Adrenal gland (tissue), 12 donors: ENCODE measurements around the gene SLC2A13. TPM values are rescaled to one million over a fixed set of nuclear protein-coding genes. Genes with fewer than 3 reads are reported as not detected.

ENCODE experiments used
- DNase-seq, 7 donors: peaks; one replicate each; pipeline ENCODE4 v3.0.0-alpha.2; 2019 to 2020
- H3K27ac ChIP-seq, 5 donors: fragments of 200-600 bp; sonication (generic) in 4 of 5; 1 replicate in 3 of 5; 2 replicates in 2 of 5; pipeline versions ENCODE4 v1.5.1 to v1.8.0; 2016 to 2020; ENCODE audit warnings: mild to moderate bottlenecking in 1 of 5
- H3K27me3 ChIP-seq: fragments of 200-600 bp; 2 replicates; pipeline ENCODE4 v1.8.0; 2021
- H3K36me3 ChIP-seq, 2 donors: fragments of 200-600 bp; replicated peaks in 1 of 2; 1 replicate in 1 of 2; 2 replicates in 1 of 2; pipeline versions ENCODE4 v1.5.1 to v1.8.0; 2018 to 2022
- H3K4me1 ChIP-seq, 2 donors: fragments of 200-600 bp; replicated peaks in 1 of 2; 1 replicate in 1 of 2; 2 replicates in 1 of 2; pipeline versions ENCODE4 v1.5.1 to v1.8.0; 2018 to 2021
- H3K4me3 ChIP-seq, 4 donors: fragments of 200-600 bp; sonication (generic) in 3 of 4; one replicate each; pipeline ENCODE4 v1.5.1; 2016 to 2018
- H3K9me3 ChIP-seq, 3 donors: fragments of 200-600 bp; sonication (generic) in 1 of 3; replicated peaks in 1 of 3; 1 replicate in 2 of 3; 2 replicates in 1 of 3; pipeline versions ENCODE4 v1.5.1 to v1.8.0; 2016 to 2021
- POLR2A ChIP-seq, 2 donors: fragments of 450-650 bp; IDR thresholded peaks; one replicate each; pipeline ENCODE4 v1.6.1; 2017; ENCODE audit warnings: antibody characterized with exemption in 2 of 2, mild to moderate bottlenecking in 2 of 2, moderate library complexity in 1 of 2
- WGBS, 4 donors: extraction: QIAGEN DNeasy Blood & Tissue Kit in 2 of 4; methylation state at CpG; one replicate each; pipeline versions ENCODE4 v1.1.5 to v1.1.7; 2013 to 2017; 5-methylcytosine and 5-hydroxymethylcytosine counted together
- intact Hi-C, 2 donors: fragments of 100-400 bp; cut with DNase I; formaldehyde crosslinking; loops; one replicate each; pipeline versions ENCODE4 v1.14.1 to v1.15.0; 2022 to 2023
- polyA plus RNA-seq, 3 donors: library from polyadenylated mRNA; stranded (reverse); fragments of 200-250 nt in 2 of 3; fragments of 350-450 nt in 1 of 3; fragmentation: Illumina TruSeq in 1 of 3; extraction: RNeasy Lipid Tissue Mini Kit (QIAGEN cat#74804) in 1 of 3; gene quantifications; one replicate each; pipeline ENCODE4 v1.2.3, GENCODE V29; 2013 to 2014
- total RNA-seq, 9 donors: library from RNA; depleted of rRNA in 4 of 9; stranded (reverse); fragments of >200 nt in 4 of 9; fragments of 120-200 nt in 1 of 9; fragmentation: NEBNext Ultra II Directional in 1 of 9; extraction: Animal tissue kit (Norgen Biotek cat#: 25700) in 1 of 9; gene quantifications; one replicate each; pipeline versions ENCODE4 v1.1.0 to v1.2.4, GENCODE V29; 2013 to 2023
- TF ChIP-seq, protein P1 (sequence below), 6 experiments: fragments of 450-650 bp in 4 of 6; fragments of 200-600 bp in 2 of 6; sonication (generic) in 1 of 6; IDR thresholded peaks; 1 replicate in 5 of 6; 2 replicates in 1 of 6; pipeline versions ENCODE4 v1.5.1 to v1.8.0; 2016 to 2021; ENCODE audit warnings: antibody characterized with exemption in 6 of 6, mild to moderate bottlenecking in 2 of 6, moderate library complexity in 1 of 6
- donor health status: healthy with polysubstance abuse.
- donor health status: Bipolar disorder and iron deficiency.
- donor health status: DM: yes; HTN: yes; CAD: no.
- donor health status: DM: no; HTN: no; CAD: no.
- donor health status: DM: no; HTN: no; CAD: no.
- donor health status: DM: yes; HTN: yes; CAD: no.

SLC2A13 gene
- total and polyA plus RNA-seq, 12 donors: 3.5 to 49.1 (median 27.0) TPM

DNA sequence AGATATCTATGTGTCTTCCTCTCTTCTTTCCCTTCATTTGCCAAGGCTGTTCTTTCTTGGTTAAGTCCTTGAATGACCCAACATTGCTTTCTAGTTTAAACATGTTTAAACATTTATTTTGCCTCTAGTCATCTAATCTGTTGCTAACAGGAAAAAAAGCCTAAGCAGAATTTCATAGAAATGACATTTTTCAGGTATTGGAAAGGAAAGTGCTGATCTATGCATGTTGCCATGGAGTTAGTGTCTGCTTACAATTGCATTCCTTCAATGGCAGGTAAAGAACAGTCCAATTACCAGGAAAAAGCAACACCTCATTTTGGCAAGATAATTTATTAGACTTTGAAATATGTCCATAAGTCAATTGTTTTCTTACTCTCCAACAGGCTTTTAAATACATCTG is 21.5 kb upstream of the SLC2A13 start:
- no peaks in the 10 kb centered on the region for H3K4me1 ChIP-seq
- no peak overlapping the region for H3K4me3 ChIP-seq
- no peak for TF ChIP-seq POLR2A (IDR thresholded peaks at IDR 0.05)
- TF ChIP-seq, protein P1, sequence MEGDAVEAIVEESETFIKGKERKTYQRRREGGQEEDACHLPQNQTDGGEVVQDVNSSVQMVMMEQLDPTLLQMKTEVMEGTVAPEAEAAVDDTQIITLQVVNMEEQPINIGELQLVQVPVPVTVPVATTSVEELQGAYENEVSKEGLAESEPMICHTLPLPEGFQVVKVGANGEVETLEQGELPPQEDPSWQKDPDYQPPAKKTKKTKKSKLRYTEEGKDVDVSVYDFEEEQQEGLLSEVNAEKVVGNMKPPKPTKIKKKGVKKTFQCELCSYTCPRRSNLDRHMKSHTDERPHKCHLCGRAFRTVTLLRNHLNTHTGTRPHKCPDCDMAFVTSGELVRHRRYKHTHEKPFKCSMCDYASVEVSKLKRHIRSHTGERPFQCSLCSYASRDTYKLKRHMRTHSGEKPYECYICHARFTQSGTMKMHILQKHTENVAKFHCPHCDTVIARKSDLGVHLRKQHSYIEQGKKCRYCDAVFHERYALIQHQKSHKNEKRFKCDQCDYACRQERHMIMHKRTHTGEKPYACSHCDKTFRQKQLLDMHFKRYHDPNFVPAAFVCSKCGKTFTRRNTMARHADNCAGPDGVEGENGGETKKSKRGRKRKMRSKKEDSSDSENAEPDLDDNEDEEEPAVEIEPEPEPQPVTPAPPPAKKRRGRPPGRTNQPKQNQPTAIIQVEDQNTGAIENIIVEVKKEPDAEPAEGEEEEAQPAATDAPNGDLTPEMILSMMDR (IDR thresholded peaks at IDR 0.05): no peak
- no peaks in the 10 kb centered on the region for H3K9me3 ChIP-seq
- H3K27ac ChIP-seq: no peak overlapping the region
- no peaks in the 10 kb centered on the region for H3K27me3 ChIP-seq
- no peak for DNase-seq
- intact Hi-C loops: no loop called here
- no peaks in the 10 kb centered on the region for H3K36me3 ChIP-seq

DNA sequence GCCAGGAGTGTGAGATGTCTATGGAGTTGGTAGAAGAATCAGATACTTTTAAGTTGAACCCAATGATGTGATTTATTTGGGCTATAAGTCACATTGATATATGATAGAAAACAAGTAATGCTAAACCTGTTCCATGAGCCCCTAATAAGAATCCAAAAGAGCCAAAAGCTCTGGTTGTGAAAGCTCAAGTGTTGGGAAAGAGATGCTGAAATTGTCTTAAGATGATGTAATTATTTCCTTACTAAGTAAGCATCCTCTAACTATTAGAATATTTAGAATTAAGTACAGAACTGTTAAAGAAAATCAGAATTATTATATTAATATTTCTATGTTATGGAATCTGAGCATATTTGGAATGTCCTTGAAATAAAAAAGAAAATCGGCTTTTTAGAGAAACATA is 17.6 kb upstream of the SLC2A13 start:
- WGBS, 4 donors: 89 to 94% (median 93%) methylated on average over 1 of the region's 1 CpG
- Histone ChIP-seq H3K9me3 (no peaks in the 10 kb centered on the region), H3K27me3 (no peaks in the 10 kb centered on the region), H3K27ac (no peak overlapping the region), H3K4me3 (no peak overlapping the region), H3K36me3 (no peaks in the 10 kb centered on the region), H3K4me1 (no peaks in the 10 kb centered on the region)
- intact Hi-C loops: no loop called here
- TF ChIP-seq, protein P1 (IDR thresholded peaks at IDR 0.05): no peak
- no peak for TF ChIP-seq POLR2A (IDR thresholded peaks at IDR 0.05)
- DNase-seq: no peak

DNA sequence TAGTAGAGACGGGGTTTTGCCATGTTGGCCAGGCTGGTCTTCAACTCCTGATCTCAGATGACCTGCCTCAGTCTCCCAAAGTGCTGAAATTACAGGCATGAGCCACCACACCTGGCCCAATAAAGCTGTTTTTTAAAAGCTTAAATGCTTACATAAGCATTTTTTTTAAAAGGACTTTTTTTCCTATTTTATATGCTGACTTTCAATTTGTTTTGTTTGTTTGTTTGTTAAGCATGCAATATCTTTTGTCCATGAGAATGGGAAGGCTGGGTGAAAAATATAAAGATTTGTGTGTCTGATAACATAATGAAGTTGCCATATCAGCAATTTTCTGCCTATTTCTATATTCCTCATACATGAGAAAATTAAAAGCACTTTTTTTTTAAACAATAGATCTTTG is 17.0 kb upstream of the SLC2A13 start:
- intact Hi-C loops: no loop called here
- Histone ChIP-seq H3K27ac (no peak overlapping the region), H3K9me3 (no peaks in the 10 kb centered on the region), H3K4me1 (no peaks in the 10 kb centered on the region), H3K36me3 (no peaks in the 10 kb centered on the region), H3K27me3 (no peaks in the 10 kb centered on the region), H3K4me3 (no peak overlapping the region)
- 53 to 74% (median 65%) methylated on average over 1 of the region's 1 CpG for WGBS, 4 donors
- TF ChIP-seq, protein P1 (IDR thresholded peaks at IDR 0.05): no peak
- TF ChIP-seq POLR2A (IDR thresholded peaks at IDR 0.05): no peak
- DNase-seq: no peak

DNA sequence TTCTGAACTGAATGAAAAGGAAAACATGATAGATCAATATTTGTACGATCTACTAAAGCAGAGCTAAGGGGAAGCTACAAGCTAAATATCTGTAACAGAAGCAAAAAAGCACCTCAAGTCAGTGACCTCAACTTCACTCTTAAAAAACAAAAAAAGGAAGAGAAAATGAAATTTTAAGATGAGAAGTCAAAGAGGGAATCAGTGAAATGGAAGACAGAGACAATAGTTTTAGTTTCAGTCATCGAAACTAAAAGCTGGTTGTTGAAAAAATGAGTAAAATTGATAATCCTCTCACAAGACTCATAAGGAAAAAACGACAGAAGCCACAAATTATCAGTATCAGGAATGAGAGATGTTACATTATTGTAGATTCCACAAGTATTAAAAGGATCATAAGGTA is 11.9 kb upstream of the SLC2A13 start:
- H3K9me3 ChIP-seq: no peaks in the 10 kb centered on the region
- no peaks in the 10 kb centered on the region for H3K4me1 ChIP-seq
- no peaks in the 10 kb centered on the region for H3K27me3 ChIP-seq
- intact Hi-C loops: no loop called here
- no peak overlapping the region for H3K27ac ChIP-seq
- TF ChIP-seq, protein P1 (IDR thresholded peaks at IDR 0.05): no peak
- no peak for TF ChIP-seq POLR2A (IDR thresholded peaks at IDR 0.05)
- WGBS, 4 donors: 64 to 70% (median 67%) methylated on average over 3 of the region's 3 CpGs
- DNase-seq: no peak
- no peaks in the 10 kb centered on the region for H3K36me3 ChIP-seq
- no peak overlapping the region for H3K4me3 ChIP-seq
